SH-SY5Y (cell line): ENCODE results near the gene NAALADL1.

Experiments
- GATA2 ChIP-seq: IDR thresholded peaks from 2 replicates; pipeline ENCODE4 v1.6.1; 2011; ENCODE audit warnings: mild to moderate bottlenecking, low read depth, low read length
- GATA3 ChIP-seq: IDR thresholded peaks from 2 replicates; pipeline ENCODE4 v1.6.1; 2011; ENCODE audit warnings: low read depth, mild to moderate bottlenecking, low read length, moderate library complexity

DNA sequence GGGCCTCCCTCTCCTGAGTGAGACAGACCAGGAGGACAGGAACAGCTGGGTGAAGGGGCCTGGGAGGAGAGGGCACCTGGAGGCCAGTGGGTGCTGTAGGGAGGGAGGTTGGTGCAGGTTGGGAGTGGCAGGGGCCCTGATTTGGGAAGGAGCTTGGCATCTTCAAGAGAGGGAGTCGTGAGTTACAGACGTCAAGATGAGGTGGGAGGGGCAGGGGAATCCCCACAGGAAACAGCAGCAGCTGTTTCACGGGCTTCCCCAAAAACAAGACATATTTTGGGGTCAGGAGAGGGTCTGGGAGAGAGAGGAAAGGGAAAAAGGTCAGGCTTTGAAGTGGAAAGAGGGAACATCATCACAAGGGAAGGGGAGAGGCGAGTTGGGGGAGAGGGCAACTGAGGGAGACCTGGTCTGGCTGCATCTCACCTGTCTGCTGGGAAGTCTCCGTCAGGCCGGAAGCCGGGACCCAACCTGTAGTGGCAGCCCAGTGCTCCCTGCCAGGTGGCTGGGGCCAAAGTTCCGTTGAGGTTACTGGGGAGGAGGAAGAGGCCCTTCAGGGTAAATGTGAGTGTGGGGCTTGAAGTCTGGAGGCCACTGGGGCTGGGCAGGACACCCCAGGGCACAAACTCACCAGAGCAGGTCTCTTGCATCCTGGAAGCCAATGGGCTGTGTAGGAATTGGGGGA is 4.4 kb downstream of the NAALADL1 start:
- TF ChIP-seq GATA3 (no peak), GATA2 (no peak)
